Right lobe of liver (tissue), 6 donors: ENCODE results near the gene NR6A1. TPM values are rescaled to one million over a fixed set of nuclear protein-coding genes. Genes with fewer than 3 reads are reported as not detected.

Experiments
- ATAC-seq, 4 donors: fragments of 200-7000 bp; cut with Tn5 transposase; one replicate each; pipeline ENCODE4 v1.9.1; 2020; ENCODE audit warnings: mild to moderate bottlenecking in 4 of 4, moderate library complexity in 4 of 4
- DNase-seq, 3 donors: peaks; one replicate each; pipeline ENCODE4 v3.0.0-alpha.2; 2020
- H3K27ac ChIP-seq, 3 donors: fragments of 200-600 bp; one replicate each; pipeline ENCODE4 v1.8.0; 2022
- H3K27me3 ChIP-seq, 2 donors: fragments of 200-600 bp; one replicate each; pipeline ENCODE4 v1.8.0; 2022
- H3K36me3 ChIP-seq, 4 donors: fragments of 200-600 bp; sonication (generic) in 1 of 4; one replicate each; pipeline versions ENCODE4 v1.5.1 to v1.8.0; 2017 to 2022; ENCODE audit warnings: control low read depth in 1 of 4
- H3K4me1 ChIP-seq, 4 donors: fragments of 200-600 bp; sonication (generic) in 1 of 4; one replicate each; pipeline versions ENCODE4 v1.5.1 to v1.8.0; 2017 to 2022; ENCODE audit warnings: control low read depth in 1 of 4
- H3K4me3 ChIP-seq, 3 donors: fragments of 200-600 bp; one replicate each; pipeline ENCODE4 v1.8.0; 2022
- H3K9me3 ChIP-seq, 4 donors: fragments of 200-600 bp; sonication (generic) in 1 of 4; one replicate each; pipeline versions ENCODE4 v1.5.1 to v1.8.0; 2017 to 2022; ENCODE audit warnings: control low read depth in 1 of 4
- POLR2A ChIP-seq: fragments of 450-650 bp; IDR thresholded peaks from one replicate; pipeline ENCODE4 v1.6.1; 2017; ENCODE audit warnings: antibody characterized with exemption, mild to moderate bottlenecking
- WGBS: methylation state at CpG from one replicate; pipeline ENCODE4 v1.1.6; 2018; ENCODE audit warnings: low coverage, low lambda C conversion rate; ENCODE audit not compliant: insufficient coverage; ENCODE audit errors: missing lambda C conversion rate; 5-methylcytosine and 5-hydroxymethylcytosine counted together
- intact Hi-C, 2 donors: fragments of 100-400 bp; cut with DNase I; formaldehyde crosslinking; loops; one replicate each; pipeline versions ENCODE4 v1.11.2 to v1.14.1; 2022
- total RNA-seq, 6 experiments: library from RNA; depleted of rRNA in 2 of 6; stranded (reverse); fragments of >200 nt in 2 of 6; fragmentation: NEBNext Ultra II Directional in 3 of 6; extraction: Animal tissue kit (Norgen Biotek cat#: 25700) in 3 of 6; gene quantifications; one replicate each; pipeline versions ENCODE4 v1.1.0 to v1.2.4, GENCODE V29; 2016 to 2023
- TF ChIP-seq, protein P1 (sequence below), 4 donors: fragments of 200-600 bp in 3 of 4; fragments of 450-650 bp in 1 of 4; IDR thresholded peaks; one replicate each; pipeline versions ENCODE4 v1.5.1 to v1.8.0; 2016 to 2022; ENCODE audit warnings: antibody characterized with exemption in 4 of 4, mild to moderate bottlenecking in 2 of 4
- donor health status: DM: no; HTN: yes; CAD: no.
- donor health status: DM: no; HTN: no; CAD: no.
- donor health status: DM: no; HTN: no; CAD: no.
- donor health status: DM: no; HTN: yes; CAD: no.
- donor health status: DM: no; HTN: yes; CAD: no.

The NR6A1 gene
- total RNA-seq, 6 experiments from 2014 or later, result 1.3 to 3.6 (median 1.9) TPM

- no peaks in the 10 kb centered on the region for H3K9me3 ChIP-seq
- H3K4me3 ChIP-seq, result no peak overlapping the region
- 83% methylated on average over 1 of the region's 60 CpGs for WGBS
- H3K36me3 ChIP-seq, result no peaks in the 10 kb centered on the region
- no peak for TF ChIP-seq POLR2A
- TF ChIP-seq, protein P1, sequence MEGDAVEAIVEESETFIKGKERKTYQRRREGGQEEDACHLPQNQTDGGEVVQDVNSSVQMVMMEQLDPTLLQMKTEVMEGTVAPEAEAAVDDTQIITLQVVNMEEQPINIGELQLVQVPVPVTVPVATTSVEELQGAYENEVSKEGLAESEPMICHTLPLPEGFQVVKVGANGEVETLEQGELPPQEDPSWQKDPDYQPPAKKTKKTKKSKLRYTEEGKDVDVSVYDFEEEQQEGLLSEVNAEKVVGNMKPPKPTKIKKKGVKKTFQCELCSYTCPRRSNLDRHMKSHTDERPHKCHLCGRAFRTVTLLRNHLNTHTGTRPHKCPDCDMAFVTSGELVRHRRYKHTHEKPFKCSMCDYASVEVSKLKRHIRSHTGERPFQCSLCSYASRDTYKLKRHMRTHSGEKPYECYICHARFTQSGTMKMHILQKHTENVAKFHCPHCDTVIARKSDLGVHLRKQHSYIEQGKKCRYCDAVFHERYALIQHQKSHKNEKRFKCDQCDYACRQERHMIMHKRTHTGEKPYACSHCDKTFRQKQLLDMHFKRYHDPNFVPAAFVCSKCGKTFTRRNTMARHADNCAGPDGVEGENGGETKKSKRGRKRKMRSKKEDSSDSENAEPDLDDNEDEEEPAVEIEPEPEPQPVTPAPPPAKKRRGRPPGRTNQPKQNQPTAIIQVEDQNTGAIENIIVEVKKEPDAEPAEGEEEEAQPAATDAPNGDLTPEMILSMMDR (IDR thresholded peaks at IDR 0.05), result no peak
- no peaks in the 10 kb centered on the region for H3K4me1 ChIP-seq
- no peak overlapping the region for H3K27ac ChIP-seq
- DNase-seq (peak in 1 of 3 donors; percentile 47), ATAC-seq (peak in 1 of 4 donors; percentile 16)
- no peaks in the 10 kb centered on the region for H3K27me3 ChIP-seq
- intact Hi-C loops, result no loop called here
Measured at GRCh38 chr9:124809741-124810500, 38.8 kb upstream of the NR6A1 start.

GRCh38 chr9:124809211-124809610, 38.1 kb upstream of the NR6A1 start:
- 90% methylated on average over 3 of the region's 6 CpGs for WGBS
- DNase-seq (no peak), ATAC-seq (no peak)
- Histone ChIP-seq H3K27ac (no peak overlapping the region), H3K9me3 (no peaks in the 10 kb centered on the region), H3K4me3 (no peak overlapping the region), H3K27me3 (no peaks in the 10 kb centered on the region), H3K36me3 (no peaks in the 10 kb centered on the region), H3K4me1 (no peaks in the 10 kb centered on the region)
- intact Hi-C loops, result no loop called here
- TF ChIP-seq, protein P1 (IDR thresholded peaks at IDR 0.05), result no peak
- no peak for TF ChIP-seq POLR2A

DNA sequence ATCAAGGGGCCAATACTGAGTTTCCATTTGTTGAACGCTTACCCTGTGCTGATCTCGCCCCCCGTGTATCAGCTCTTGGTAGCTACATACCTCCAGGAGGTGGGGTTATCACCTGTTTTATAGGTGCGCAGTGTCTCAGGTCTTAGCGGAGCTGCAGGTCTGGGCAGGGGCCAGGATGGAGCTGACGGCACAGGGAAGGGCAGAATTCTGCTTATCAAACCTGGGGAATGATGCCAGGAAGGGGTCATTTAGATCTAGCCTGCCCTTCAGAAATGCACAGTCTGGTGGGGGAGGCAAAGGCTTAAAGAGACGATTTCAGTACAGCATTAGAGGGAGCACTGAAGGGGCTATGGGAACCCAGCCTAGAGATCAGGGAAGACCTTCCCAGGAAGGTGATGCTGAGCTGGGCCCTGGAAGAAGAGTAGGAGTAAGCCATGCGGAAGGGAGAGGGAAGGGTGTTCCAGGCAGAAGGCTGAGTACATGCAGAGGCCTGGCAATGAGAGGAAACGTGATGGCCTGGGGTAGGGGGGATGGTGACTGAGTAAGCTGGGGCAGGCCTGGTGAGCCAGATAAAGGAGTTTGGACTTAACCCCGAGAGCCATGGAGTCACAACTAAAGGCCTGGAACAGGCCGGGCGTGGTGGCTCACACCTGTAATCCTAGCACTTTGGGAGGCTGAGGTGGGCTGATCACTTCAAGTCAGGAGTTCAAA, 37.3 kb upstream of the NR6A1 start:
- no peak for ATAC-seq
- no peaks in the 10 kb centered on the region for H3K9me3 ChIP-seq
- 87% methylated on average over 4 of the region's 12 CpGs for WGBS
- intact Hi-C loops, result no loop called here
- H3K4me3 ChIP-seq, result no peak overlapping the region
- H3K36me3 ChIP-seq, result no peaks in the 10 kb centered on the region
- H3K4me1 ChIP-seq, result no peaks in the 10 kb centered on the region
- no peak for TF ChIP-seq POLR2A
- TF ChIP-seq, protein P1 (IDR thresholded peaks at IDR 0.05), result no peak
- H3K27ac ChIP-seq, result no peak overlapping the region
- no peak for DNase-seq
- no peaks in the 10 kb centered on the region for H3K27me3 ChIP-seq

- no peak for DNase-seq
- H3K4me3 ChIP-seq, result no peak overlapping the region
- no peaks in the 10 kb centered on the region for H3K27me3 ChIP-seq
- no peak for ATAC-seq
- intact Hi-C loops, result no loop called here
- no peak overlapping the region for H3K27ac ChIP-seq
- no peaks in the 10 kb centered on the region for H3K4me1 ChIP-seq
- H3K36me3 ChIP-seq, result no peaks in the 10 kb centered on the region
- H3K9me3 ChIP-seq, result no peaks in the 10 kb centered on the region
- 46% methylated on average over 4 of the region's 4 CpGs for WGBS
- TF ChIP-seq, protein P1 (IDR thresholded peaks at IDR 0.05), result no peak
- no peak for TF ChIP-seq POLR2A
Measured at GRCh38 chr9:124805186-124805585, 34.1 kb upstream of the NR6A1 start.
